ENCODE results near the gene TRAFD1. TPM values are rescaled to one million over a fixed set of nuclear protein-coding genes. Genes with fewer than 3 reads are reported as not detected.

TRAFD1 gene
- total and polyA plus RNA-seq, 2 of the 8 experiments (the other 6 are each of a cell fraction or from before 2014, with no cell fraction given) = 18.1 to 33.1 TPM

- no peak overlapping the region for H2BK15ac ChIP-seq (ENCODE audit: low read length)
- H4K5ac ChIP-seq (ENCODE audit: insufficient read length, low read depth, low read length) = no peak overlapping the region
- H2BK120ac ChIP-seq (replicated peaks; ENCODE audit: low read depth, low read length) = no peak overlapping the region
- H3K27ac ChIP-seq (ENCODE audit: low read depth, low read length) = no peak overlapping the region
- FAIRE-seq (no peak), DNase-seq (ENCODE audit: low read depth in 1 of 2, low spot score in 2 of 2) (no peak)
- H2AFZ ChIP-seq (ENCODE audit: low read length) = no peak overlapping the region
- H3K4me3 ChIP-seq (ENCODE audit: extremely low read depth in 1 of 4, insufficient read depth in 2 of 4, low read depth in 3 of 4, low read length in 4 of 4) = no peak overlapping the region
- H3K4me2 ChIP-seq (ENCODE audit: insufficient read depth in 1 of 2, low read depth in 2 of 2, low read length in 2 of 2) = no peak overlapping the region
- H4K20me1 ChIP-seq (replicated peaks in 1 of 2; ENCODE audit: control insufficient read depth in 1 of 2, insufficient read depth in 2 of 2, low read length in 2 of 2) = no peaks in the 10 kb centered on the region
- peaks cover 13% of the 10 kb centered on the region in 2 experiments for H3K9me3 ChIP-seq (ENCODE audit: insufficient read depth in 2 of 2, low read depth in 1 of 2, low read length in 1 of 2)
- H3K79me1 ChIP-seq (ENCODE audit: low read depth, low read length) = no peaks in the 10 kb centered on the region
- no peak overlapping the region for H3K23ac ChIP-seq (ENCODE audit: insufficient read length)
- H2BK5ac ChIP-seq (ENCODE audit: low read depth, low read length) = no peak overlapping the region
- H2BK20ac ChIP-seq (ENCODE audit: low read length) = no peak overlapping the region
- H3K4me1 ChIP-seq (replicated peaks in 1 of 4; ENCODE audit: control insufficient read depth in 3 of 4, insufficient read depth in 4 of 4, low read length in 3 of 4) = no peaks in the 10 kb centered on the region
- H3K18ac ChIP-seq (ENCODE audit: extremely low read depth, low read length) = no peak overlapping the region
- ChIA-PET POLR2A (ENCODE audit: partially characterized antibody) (interaction anchor here (0.9 to 1.1 kb wide), 2 partner anchors 9 to 243 kb away, joined by 3 read pairs; no protein-coding TSS in a partner anchor), CTCF (ENCODE audit: partially characterized antibody) (interaction anchor here (0.8 kb wide), 1 partner anchor 9 kb away, joined by 3 read pairs; no protein-coding TSS in a partner anchor)
- H4K8ac ChIP-seq (ENCODE audit: extremely low read depth, insufficient read depth, low read length) = no peak overlapping the region
- H3K56ac ChIP-seq (replicated peaks; ENCODE audit: insufficient read length, low read depth, low read length) = no peak overlapping the region
- 97% methylated on average over 6 of the region's 6 CpGs; no CpG with 5 or more reads in 1 of the 2 experiments for WGBS, 2 experiments (ENCODE audit: extremely low coverage in 1 of 2, insufficient coverage in 1 of 2, insufficient read length in 1 of 2, insufficient replicate concordance in 2 of 2, low coverage in 1 of 2, low lambda C conversion rate in 2 of 2, missing lambda C conversion rate in 1 of 2)
- H3K14ac ChIP-seq (ENCODE audit: insufficient read length) = no peak overlapping the region
- no peaks in the 10 kb centered on the region for H3K27me3 ChIP-seq (replicated peaks in 1 of 4; ENCODE audit: control insufficient read depth in 3 of 4, extremely low read depth in 1 of 4, insufficient read depth in 3 of 4, low read length in 3 of 4)
- no peak overlapping the region for H4K91ac ChIP-seq (replicated peaks; ENCODE audit: insufficient read length, low read length)
- peaks cover 0 to 21% (median 11%) of the 10 kb centered on the region in 4 experiments; a peak in 5 of 8 replicates for H3K36me3 ChIP-seq (ENCODE audit: control insufficient read depth in 2 of 4, insufficient read depth in 4 of 4, low read length in 3 of 4)
- no peaks in the 10 kb centered on the region for H3K79me2 ChIP-seq (ENCODE audit: control insufficient read depth in 1 of 2, insufficient read depth in 2 of 2, low read length in 2 of 2)
- no peak overlapping the region for H2BK12ac ChIP-seq (ENCODE audit: low read depth, low read length)
- H2AK5ac ChIP-seq (ENCODE audit: low read depth, low read length) = no peak overlapping the region
- H3K4ac ChIP-seq (replicated peaks; ENCODE audit: insufficient read length, low read depth, low read length) = no peak overlapping the region
- no peaks in the 10 kb centered on the region for H3K23me2 ChIP-seq (ENCODE audit: low read depth, low read length)
- no peak overlapping the region for H3K9ac ChIP-seq (replicated peaks in 1 of 4; ENCODE audit: extremely low read depth in 1 of 4, low read depth in 3 of 4, low read length in 3 of 4)
- TF ChIP-seq EZH2 (IDR thresholded peaks at IDR 0.05; ENCODE audit: low read depth, low read length, severe bottlenecking) (no peak), MAFK (IDR thresholded peaks at IDR 0.05; ENCODE audit: low read depth, low read length) (no peak), CHD1 (IDR thresholded peaks at IDR 0.05; ENCODE audit: low read depth, low read length) (no peak), SIRT6 (IDR thresholded peaks at IDR 0.05; ENCODE audit: low read length) (no peak), ATF2 (IDR thresholded peaks at IDR 0.05; ENCODE audit: low read length) (no peak), RFX5 (IDR thresholded peaks at IDR 0.05; ENCODE audit: borderline replicate concordance, low read depth, low read length) (no peak), FOSL1 (IDR thresholded peaks at IDR 0.05; ENCODE audit: insufficient read depth, low read depth, low read length) (no peak), POLR2A (IDR thresholded peaks at IDR 0.05; ENCODE audit: control extremely low read depth in 1 of 2, low read depth in 2 of 2, low read length in 2 of 2) (no peak), YY1 (IDR thresholded peaks at IDR 0.05; ENCODE audit: low read depth, low read length) (no peak), SUZ12 (IDR thresholded peaks at IDR 0.05; ENCODE audit: low read length) (no peak), TAF7 (optimal IDR thresholded peaks at IDR 0.05; ENCODE audit: borderline replicate concordance, low read depth, low read length) (no peak), SP1 (IDR thresholded peaks at IDR 0.05; ENCODE audit: low read depth, low read length) (no peak), KDM5A (IDR thresholded peaks at IDR 0.05; ENCODE audit: low read length) (no peak), BCL11A (IDR thresholded peaks at IDR 0.05; ENCODE audit: low read depth in 2 of 2, low read length in 2 of 2) (no peak)
Observed at GRCh38 chr12:112159146-112159541, 33.8 kb downstream of the TRAFD1 start.

Data from H1 (cell line).